HT1080 (cell line): Measurements from ENCODE around the gene TUBA4B. TPM values are rescaled to one million over a fixed set of nuclear protein-coding genes. Genes with fewer than 3 reads are reported as not detected.
A peak's percentile ranks its signal among the peaks of the same experiment; 100 is the strongest.

ENCODE experiments used
- DNase-seq: peaks from one replicate; pipeline ENCODE4 v3.0.0-alpha.2; 2015; ENCODE audit warnings: low read depth
- small RNA-seq: library from RNA; depleted of rRNA; stranded (forward); fragments of <200 nt; gene quantifications from one replicate; pipeline ENCODE3, GENCODE V24; 2014
- total RNA-seq: library from RNA; depleted of rRNA; stranded (reverse); fragments of >200 nt; shearing (Covaris generic); gene quantifications from 2 replicates; pipeline ENCODE4 v1.2.3, GENCODE V29; 2014; rRNA removed

Gene TUBA4B
- total RNA-seq, 1 experiment from 2014 or later: 0.14 TPM

GRCh38 chr2:219314804-219315468 lies 61.9 kb downstream of the TUBA4B start:
- peak; percentile 32 for DNase-seq

Small RNA genes lying within 50 kb of the gene (small RNA-seq; reads per million reads assigned to genes)
- gene MIR153-1: 0.07 reads per million

Other genes with a start within 250 kb of the TUBA4B start
- gene CFAP65, start 211.7 kb upstream of the TUBA4B start, total RNA-seq: not detected in 2 replicates
- not detected in 2 replicates for gene IHH, start 192.3 kb upstream of the TUBA4B start, total RNA-seq
- 17.4 and 22.6 TPM in 2 replicates for gene NHEJ1, start 92.4 kb upstream of the TUBA4B start, total RNA-seq
- gene SLC23A3, start 83.2 kb upstream of the TUBA4B start, total RNA-seq: 0.47 and 0.76 TPM in 2 replicates
- 20.8 and 23.3 TPM in 2 replicates for gene CNPPD1, start 76.3 kb upstream of the TUBA4B start, total RNA-seq
- gene RETREG2, start 75.0 kb upstream of the TUBA4B start, total RNA-seq: 59.6 and 69.9 TPM in 2 replicates
- 43.2 and 43.8 TPM in 2 replicates for gene ZFAND2B, start 46.5 kb upstream of the TUBA4B start, total RNA-seq
- 21.4 and 25.5 TPM in 2 replicates for gene ABCB6, start 34.3 kb upstream of the TUBA4B start, total RNA-seq
- 37.1 and 47.1 TPM in 2 replicates for gene ATG9A, start 23.6 kb upstream of the TUBA4B start, total RNA-seq
- gene ANKZF1, start 23.4 kb upstream of the TUBA4B start, total RNA-seq: 24.8 and 27.0 TPM in 2 replicates
- 7.3 and 8.4 TPM in 2 replicates for gene GLB1L, start 7.8 kb upstream of the TUBA4B start, total RNA-seq
- gene STK16, start 7.8 kb upstream of the TUBA4B start, total RNA-seq: 19.6 and 20.4 TPM in 2 replicates
- 140 and 154 TPM in 2 replicates for gene TUBA4A, start 675 bp downstream of the TUBA4B start, total RNA-seq
- gene DNAJB2, start 26.1 kb downstream of the TUBA4B start, total RNA-seq: 11.5 and 13.8 TPM in 2 replicates
- gene PTPRN, start 56.2 kb downstream of the TUBA4B start, total RNA-seq: 10.2 and 11.2 TPM in 2 replicates
- not detected in 2 replicates for gene RESP18, start 79.5 kb downstream of the TUBA4B start, total RNA-seq
- gene DNPEP, start 134.7 kb downstream of the TUBA4B start, total RNA-seq: 77.0 and 94.9 TPM in 2 replicates
- gene DES, start 165.1 kb downstream of the TUBA4B start, total RNA-seq: not detected in 2 replicates
- 20.6 and 23.0 TPM in 2 replicates for gene SPEG, start 181.6 kb downstream of the TUBA4B start, total RNA-seq
- 40.0 and 47.8 TPM in 2 replicates for gene GMPPA, start 245.6 kb downstream of the TUBA4B start, total RNA-seq